ENCODE data around the gene POPDC2. TPM values are rescaled to one million over a fixed set of nuclear protein-coding genes. Genes with fewer than 3 reads are reported as not detected.

Gene POPDC2
- total RNA-seq, 1 experiment from 2014 or later: 0.37 TPM

GRCh38 chr3:119613201-119613600 lies 47.2 kb downstream of the POPDC2 start:
- H3K27me3 Mint-ChIP-seq (ENCODE audit: low read depth): no peaks in the 10 kb centered on the region; the same call in none of the 2 replicates
- H4K8ac ChIP-seq (replicated peaks; ENCODE audit: insufficient read length, low read depth, low read length): no peak overlapping the region
- H3K4me3 Mint-ChIP-seq: no peak overlapping the region

More at GRCh38 chr3:119613201-119613600, 47.2 kb downstream of the POPDC2 start:
- DNase-seq: no peak
- H3K56ac ChIP-seq (ENCODE audit: insufficient read length, low read depth, low read length): no peak overlapping the region
- Mint-ChIP-seq H3K4me1 (peaks cover 0 to 3% of the 10 kb centered on the region in 2 experiments; a peak in 2 of 4 replicates), H3K9me3 (no peaks in the 10 kb centered on the region), H3K27ac (no peak overlapping the region), H3K36me3 (ENCODE audit: insufficient read depth in 1 of 3, low read depth in 3 of 3) (no peaks in the 10 kb centered on the region)
- H2BK120ac ChIP-seq (ENCODE audit: low read depth, low read length, poor library complexity, severe bottlenecking): no peak overlapping the region
- H3K9me3 ChIP-seq (ENCODE audit: control insufficient read depth, low read depth, low read length): no peaks in the 10 kb centered on the region
- no peak for TF ChIP-seq CTCF (conservative IDR thresholded peaks at IDR 0.05)
- no peaks in the 10 kb centered on the region for H3K23me2 ChIP-seq (ENCODE audit: insufficient read length, low read depth, low read length, poor library complexity, severe bottlenecking)
- no peak overlapping the region for H2AK5ac ChIP-seq (ENCODE audit: insufficient read length, low read length)
- no CpG with 5 or more reads among the region's 1 CpG for WGBS (ENCODE audit: extremely low coverage, insufficient read length, low lambda C conversion rate)
- H3K23ac ChIP-seq (ENCODE audit: insufficient read length, low read depth, low read length): no peak overlapping the region
- H3K9ac ChIP-seq (ENCODE audit: extremely low read depth, insufficient read length, low read length): no peak overlapping the region
- no peaks in the 10 kb centered on the region for H3K4me1 ChIP-seq (ENCODE audit: insufficient read depth, low read length)
- H3K18ac ChIP-seq (ENCODE audit: insufficient read length, low read depth, low read length): no peak overlapping the region
- no peak overlapping the region for H3K4ac ChIP-seq (ENCODE audit: low read depth, low read length)
- no peak overlapping the region for H3K4me2 ChIP-seq (ENCODE audit: insufficient read depth, insufficient read length, low read length)
- no peak overlapping the region for H2BK5ac ChIP-seq (ENCODE audit: insufficient read length, low read length)
- H4K91ac ChIP-seq (ENCODE audit: insufficient read length, low read depth, low read length): no peak overlapping the region
- H4K5ac ChIP-seq (ENCODE audit: insufficient read length, low read depth, low read length): no peak overlapping the region
- H3K27ac ChIP-seq (ENCODE audit: insufficient read length, low read depth, low read length): no peak overlapping the region
- peaks cover 2% of the 10 kb centered on the region; the same call in 1 of the 2 replicates for H3K27me3 ChIP-seq (ENCODE audit: insufficient read depth, low read length)
- H3K79me2 ChIP-seq (ENCODE audit: insufficient read depth, low read length): no peaks in the 10 kb centered on the region
- no peaks in the 10 kb centered on the region for H3K79me1 ChIP-seq (ENCODE audit: insufficient read depth, low read depth, low read length, poor library complexity, severe bottlenecking)
- H2AFZ ChIP-seq (ENCODE audit: low read length): no peak overlapping the region
- H2BK20ac ChIP-seq (ENCODE audit: low read depth, low read length, poor library complexity, severe bottlenecking): no peak overlapping the region
- H2BK12ac ChIP-seq (ENCODE audit: insufficient read length, low read depth, low read length): no peak overlapping the region
- no peak overlapping the region for H3K14ac ChIP-seq (ENCODE audit: insufficient read depth, low read length)
- H4K20me1 ChIP-seq (ENCODE audit: control insufficient read depth, insufficient read depth, insufficient read length): no peaks in the 10 kb centered on the region
- H3T11ph ChIP-seq (ENCODE audit: low read length): no peak overlapping the region
- H2BK15ac ChIP-seq (ENCODE audit: low read depth, low read length): no peak overlapping the region
